AG09319 (cell line): ENCODE results near the gene MAML1.
"Not testable (repeated sequence)": the region's sequence is repeated elsewhere in the genome, so short reads cannot be mapped to it uniquely, and the experiment has no call there.

ENCODE experiments used
- DNase-seq: peaks from one replicate; pipeline ENCODE4 v3.0.0-alpha.2; 2010; ENCODE audit warnings: low read depth; ENCODE audit errors: extremely low read depth
- CTCF ChIP-seq: IDR thresholded peaks from 2 replicates; pipeline ENCODE4 v1.5.1; 2011; ENCODE audit warnings: low read depth, mild to moderate bottlenecking, inconsistent platforms, low read length, moderate library complexity

The MAML1 gene

GRCh38 chr5:179738742-179739141 is 6.1 kb downstream of the MAML1 start:
- no peak for TF ChIP-seq CTCF
- no peak for DNase-seq

DNA sequence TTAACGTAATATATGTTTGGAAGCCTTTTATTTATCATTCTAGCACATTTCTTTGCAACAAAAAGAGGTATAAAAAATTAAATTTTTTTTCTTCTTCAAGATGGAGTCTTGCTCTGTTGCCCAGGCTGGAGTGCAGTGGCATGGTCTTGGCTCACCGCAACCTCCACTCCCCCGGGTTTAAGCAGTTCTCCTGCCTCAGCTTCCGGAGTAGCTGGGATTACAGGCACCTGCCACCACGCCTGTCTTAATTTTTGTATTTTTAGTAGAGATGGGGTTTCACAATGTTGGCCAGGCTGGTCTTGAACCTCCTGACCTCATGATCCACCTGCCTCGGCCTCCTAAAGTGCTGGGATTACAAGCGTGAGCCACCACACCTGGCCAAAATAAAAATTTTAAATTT is 11.5 kb downstream of the MAML1 start:
- DNase-seq, result not testable (repeated sequence)

- no peak for DNase-seq
- TF ChIP-seq CTCF, result no peak
Measured at GRCh38 chr5:179746872-179747271, 14.2 kb downstream of the MAML1 start.

DNA sequence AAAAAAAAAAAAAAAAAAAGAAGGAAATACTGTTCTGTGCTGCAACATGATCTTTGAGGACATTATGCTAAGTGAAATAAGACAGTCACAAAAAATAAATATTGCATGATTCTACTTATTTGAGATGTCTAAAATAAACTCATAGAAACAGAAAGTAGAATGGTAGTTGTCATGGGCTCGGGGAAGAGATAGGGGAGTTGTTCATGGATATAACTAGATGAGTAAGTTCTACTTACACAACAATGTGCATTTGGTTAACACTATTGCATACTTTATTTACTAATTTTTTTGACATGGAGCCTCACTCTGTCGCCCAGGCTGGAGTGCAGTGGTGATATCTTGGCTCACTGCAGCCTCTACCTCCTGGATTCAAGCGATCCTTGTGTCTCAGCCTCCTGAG is 15.2 kb downstream of the MAML1 start:
- no peak for DNase-seq
- TF ChIP-seq CTCF, result no peak

GRCh38 chr5:179749857-179750508 is 17.4 kb downstream of the MAML1 start:
- DNase-seq, result no peak
- no peak for TF ChIP-seq CTCF

DNA sequence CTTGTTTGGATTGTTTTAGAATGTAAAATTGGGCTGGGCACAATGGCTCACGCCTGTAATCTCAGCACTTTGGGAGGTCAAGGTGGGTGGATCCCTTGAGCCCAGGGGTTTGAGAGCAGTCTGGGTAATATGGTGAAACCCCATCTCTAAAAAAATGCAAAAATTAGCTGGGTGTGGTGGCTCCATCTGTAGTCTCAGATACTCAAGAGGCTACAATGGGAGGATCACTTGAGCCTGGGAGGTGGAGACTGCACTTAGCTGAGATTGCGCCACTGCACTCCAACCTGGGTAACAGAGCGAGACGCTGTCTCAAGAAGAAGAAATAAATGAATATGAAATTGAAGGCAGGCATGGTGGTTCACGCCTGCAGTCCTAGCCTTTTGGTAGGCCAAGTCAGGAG is 21.3 kb downstream of the MAML1 start:
- no peak for DNase-seq
- no peak for TF ChIP-seq CTCF

DNA sequence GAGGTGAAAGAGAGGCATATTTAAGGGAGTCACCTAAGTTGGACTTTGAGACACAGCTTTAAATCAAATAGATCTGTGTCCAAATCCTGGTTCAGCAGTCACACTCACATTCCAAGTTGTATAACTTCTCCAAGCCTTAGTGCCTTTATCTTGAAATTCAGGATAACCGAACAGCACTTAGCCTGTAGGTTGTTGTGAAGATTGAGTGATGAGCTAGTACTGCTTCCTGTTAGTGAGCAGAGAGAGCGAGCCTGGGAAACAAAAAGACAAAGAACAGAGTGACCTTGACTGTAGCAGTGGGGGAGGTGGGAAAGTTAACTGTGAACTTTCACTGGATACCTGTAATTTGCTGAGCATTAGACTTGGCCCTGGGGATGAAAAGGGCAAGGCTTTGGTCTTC is 22.4 kb downstream of the MAML1 start:
- no peak for TF ChIP-seq CTCF
- no peak for DNase-seq

GRCh38 chr5:179758955-179759354 is 26.3 kb downstream of the MAML1 start:
- DNase-seq, result no peak
- TF ChIP-seq CTCF, result no peak
